SIG-M5 treated with dmso at 0.1 percent for 504 hours (cell line): ENCODE results near the gene OR5J2.
"Not testable (repeated sequence)": the region's sequence is repeated elsewhere in the genome, so short reads cannot be mapped to it uniquely, and the experiment has no call there.

Source experiments
- DNase-seq: peaks from one replicate; lab custom pipeline; 2025; ENCODE audit not compliant: unreplicated experiment; lab: John Stamatoyannopoulos, UW

The OR5J2 gene

GRCh38 chr11:56176318-56176717 is at the start of gene OR5J2:
TSS of gene OR5J2 (plus strand) at chr11:56176618. CDS start at chr11:56176618, 0 bp downstream.
- no peak for DNase-seq

DNA sequence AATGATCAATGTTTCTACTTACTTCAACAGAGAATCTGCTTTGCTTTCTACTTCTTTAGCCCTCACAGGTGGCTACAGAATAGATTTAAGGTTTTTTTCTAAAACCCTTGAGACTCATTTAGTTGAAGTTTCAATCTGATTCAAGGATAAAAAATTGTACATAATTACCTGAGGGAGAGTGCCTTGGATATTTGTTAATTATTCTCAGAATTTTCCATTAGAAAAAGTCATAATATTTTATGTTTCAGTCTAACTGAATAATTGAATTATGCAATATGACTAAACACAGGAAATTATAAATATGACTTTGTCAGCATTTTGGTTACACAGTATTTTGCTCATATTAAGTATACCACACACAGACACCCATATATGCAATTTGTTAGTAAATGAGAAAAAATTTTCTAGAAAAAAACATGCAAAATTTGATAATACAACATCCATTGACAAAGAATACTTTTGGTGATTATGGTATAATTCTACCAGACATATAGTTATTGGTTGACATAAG is 36.2 kb upstream of the OR5J2 start, which contains the start of gene OR8J3:
Gene OR8J3 (minus strand): TSS at position 51 of the 511 bp plus-strand sequence. CDS start 2,483 bp downstream, outside the sequence.
- DNase-seq: no peak

DNA sequence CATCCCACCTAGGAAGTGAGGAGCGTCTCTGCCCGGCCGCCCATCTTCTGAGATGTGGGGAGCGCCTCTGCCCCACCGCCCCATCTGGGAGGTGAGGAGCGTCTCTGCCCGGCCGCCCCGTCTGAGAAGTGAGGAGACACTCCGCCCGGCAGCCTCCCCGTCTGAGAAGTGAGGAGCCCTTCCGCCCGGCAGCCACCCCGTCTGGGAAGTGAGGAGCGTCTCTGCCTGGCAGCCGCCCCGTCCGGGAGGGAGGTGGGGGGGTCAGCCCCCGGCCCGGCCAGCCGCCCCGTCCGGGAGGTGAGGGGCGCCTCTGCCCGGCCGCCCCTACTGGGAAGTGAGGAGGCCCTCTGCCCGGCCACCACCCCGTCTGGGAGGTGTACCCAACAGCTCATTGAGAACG is 32.7 kb upstream of the OR5J2 start:
- DNase-seq: not testable (repeated sequence)

GRCh38 chr11:56151376-56151775 is 25.0 kb upstream of the OR5J2 start:
- DNase-seq: no peak

- no peak for DNase-seq
Measured at GRCh38 chr11:56152333-56152732, 24.1 kb upstream of the OR5J2 start.

- DNase-seq: no peak
Measured at GRCh38 chr11:56160217-56160616, 16.2 kb upstream of the OR5J2 start, which contains the start of gene OR8K5. TSS of gene OR8K5 (minus strand) at chr11:56160317. CDS start at chr11:56160317, 0 bp downstream.

DNA sequence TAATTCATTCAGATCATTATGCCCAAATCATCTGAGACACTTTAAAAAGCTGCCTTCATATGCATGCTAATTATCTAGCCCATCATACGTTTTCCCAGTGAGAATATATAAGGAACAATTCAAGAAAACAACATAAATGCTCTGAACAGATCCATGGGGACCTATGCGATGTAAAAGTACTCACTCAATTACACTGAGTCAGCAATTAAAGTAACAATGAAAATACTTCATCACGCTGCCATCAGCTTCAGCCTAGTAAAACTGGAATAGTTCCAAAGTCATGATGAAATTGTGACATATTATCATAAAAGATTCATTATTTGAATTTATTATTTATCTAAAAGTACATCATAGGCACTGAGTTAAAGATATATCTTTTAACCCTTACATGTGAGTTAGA is 12.6 kb upstream of the OR5J2 start:
- DNase-seq: no peak

DNA sequence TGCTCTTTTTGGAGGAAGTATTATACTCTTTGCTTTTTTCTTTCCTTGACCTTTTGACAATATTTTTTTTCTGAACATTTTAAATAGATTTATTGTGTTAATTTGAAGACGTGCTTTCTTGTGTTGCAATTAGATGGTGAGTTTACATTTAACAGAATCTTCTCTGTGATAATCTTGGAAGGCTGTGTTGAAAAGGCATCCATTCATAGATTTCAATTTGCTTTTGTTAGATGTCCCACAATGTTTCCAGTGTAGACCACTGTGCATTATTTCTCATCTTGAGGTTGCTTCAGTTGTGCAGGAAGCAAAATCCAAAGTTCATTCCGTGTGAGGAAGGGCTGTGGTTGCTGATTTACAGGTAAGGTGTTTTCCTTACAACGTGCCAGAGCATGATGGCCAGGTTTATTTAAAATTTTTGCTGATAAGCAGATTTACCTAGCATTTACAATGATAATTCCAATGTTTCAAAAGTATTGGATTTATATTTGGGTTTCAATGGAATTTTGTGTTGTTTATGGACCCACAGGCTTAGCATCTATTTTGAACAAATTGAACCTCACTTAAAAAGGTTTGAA is 4.1 kb upstream of the OR5J2 start:
- DNase-seq: no peak

GRCh38 chr11:56183459-56183858 is 7.0 kb downstream of the OR5J2 start:
- DNase-seq: no peak

DNA sequence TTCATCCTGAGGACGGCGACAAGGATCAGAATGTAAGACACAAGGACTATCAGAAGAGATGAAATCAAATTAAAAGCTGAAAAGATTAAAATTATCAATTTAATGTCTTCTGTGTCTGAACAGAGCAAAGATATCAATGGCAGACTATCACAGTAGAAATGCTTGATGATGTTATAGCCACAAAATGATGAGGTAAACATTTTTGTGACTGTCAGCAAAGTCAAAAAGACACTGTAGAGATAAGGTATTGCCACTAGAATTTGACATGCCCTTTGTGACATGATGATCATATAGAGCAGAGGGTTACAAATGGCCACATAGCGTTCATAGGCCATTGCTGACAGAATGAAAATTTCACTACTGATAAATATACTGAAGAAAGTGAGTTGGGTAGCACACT is 12.2 kb downstream of the OR5J2 start:
- DNase-seq: no peak

DNA sequence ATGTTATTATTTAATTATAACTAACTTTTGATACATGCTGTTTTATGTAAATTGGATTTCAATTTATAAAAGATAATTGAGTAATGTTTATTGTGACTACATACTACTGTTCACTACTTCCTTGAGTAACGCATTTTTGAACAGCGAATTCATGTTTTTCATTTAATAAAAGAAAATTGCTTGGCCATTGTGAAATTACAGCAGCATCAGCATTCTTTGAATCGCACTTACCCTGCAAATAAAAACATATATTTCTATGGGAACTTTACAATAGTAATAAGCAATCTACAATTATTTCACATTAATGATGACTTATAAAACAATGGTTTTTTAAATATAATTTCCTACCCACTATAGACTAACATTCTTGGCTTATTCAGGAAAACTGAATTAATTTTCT is 20.3 kb downstream of the OR5J2 start:
- no peak for DNase-seq

- no peak for DNase-seq
Measured at GRCh38 chr11:56197367-56197766, 20.9 kb downstream of the OR5J2 start.

GRCh38 chr11:56207790-56208189 is 31.4 kb downstream of the OR5J2 start:
- no peak for DNase-seq

DNA sequence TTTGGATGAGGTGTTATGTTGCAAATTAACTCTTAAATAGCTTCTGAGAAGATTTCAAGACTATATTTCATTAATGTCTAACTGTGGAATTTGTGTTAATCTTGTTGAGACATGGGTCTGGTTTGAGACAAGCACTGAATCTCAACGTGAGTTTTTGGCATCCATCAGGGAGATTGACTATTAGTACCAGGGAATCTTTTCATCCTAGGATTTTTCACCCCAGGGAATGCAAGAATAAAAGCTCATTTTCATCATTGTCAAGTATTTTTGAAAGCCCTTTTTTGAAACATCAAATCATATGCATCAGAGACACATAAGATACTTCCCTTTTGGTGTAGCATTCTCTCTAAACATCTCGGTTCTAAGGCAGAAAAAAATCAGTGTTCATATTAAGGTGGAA is 38.1 kb downstream of the OR5J2 start:
- DNase-seq: no peak

DNA sequence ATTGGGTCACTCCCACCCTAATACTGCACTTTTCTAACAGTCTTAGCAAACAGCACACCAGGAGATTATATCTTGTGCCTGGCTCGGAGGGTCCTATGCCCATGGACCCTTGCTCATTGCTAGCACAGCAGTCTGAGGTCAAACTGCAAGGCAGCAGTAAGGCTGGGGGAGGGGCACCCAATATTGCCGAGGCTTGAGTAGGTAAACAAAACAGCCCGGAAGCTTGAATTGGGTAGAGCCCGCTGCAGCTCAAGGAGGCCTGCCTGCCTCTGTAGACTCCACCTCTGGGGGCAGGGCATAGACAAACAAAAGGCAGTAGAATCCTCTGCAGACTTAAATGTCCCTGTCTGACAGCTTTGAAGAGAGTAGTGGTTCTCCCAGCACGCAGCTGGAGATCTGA is 43.3 kb downstream of the OR5J2 start:
- not testable (repeated sequence) for DNase-seq
